GM23338 (cell line): Measurements from ENCODE around the gene NOS2. TPM values are rescaled to one million over a fixed set of nuclear protein-coding genes. Genes with fewer than 3 reads are reported as not detected.

Experiments used
- ATAC-seq: fragments of 200-7000 bp; cut with Tn5 transposase; 3 replicates; pipeline ENCODE4 v1.9.1; 2020
- DNase-seq: peaks from one replicate; pipeline ENCODE4 v3.0.0-alpha.2; 2015; ENCODE audit warnings: low spot score
- H2AFZ ChIP-seq: fragments of 200-600 bp; sonication (generic); 2 replicates; pipeline ENCODE4 v1.8.0; 2016; ENCODE audit warnings: antibody characterized with exemption, mild to moderate bottlenecking, moderate library complexity
- H3F3A ChIP-seq: fragments of 200-600 bp; sonication (generic); replicated peaks from 2 replicates; pipeline ENCODE4 v1.8.0; 2017; ENCODE audit warnings: antibody characterized with exemption, mixed run types, low read depth
- H3K27ac ChIP-seq: fragments of 200-600 bp; sonication (generic); 2 replicates; pipeline ENCODE4 v1.6.1; 2016; ENCODE audit warnings: low read depth
- H3K27me3 ChIP-seq: fragments of 200-600 bp; sonication (generic); 2 replicates; pipeline ENCODE4 v1.8.0; 2016; ENCODE audit warnings: mild to moderate bottlenecking, mixed run types, moderate library complexity; ENCODE audit not compliant: insufficient read depth
- H3K36me3 ChIP-seq: fragments of 200-600 bp; sonication (generic); 2 replicates; pipeline ENCODE4 v1.8.0; 2016; ENCODE audit warnings: mild to moderate bottlenecking; ENCODE audit not compliant: insufficient read depth
- H3K4me1 ChIP-seq: fragments of 200-600 bp; sonication (generic); 2 replicates; pipeline ENCODE4 v1.8.0; 2016; ENCODE audit warnings: mild to moderate bottlenecking, moderate library complexity; ENCODE audit not compliant: insufficient read depth
- H3K4me2 ChIP-seq: fragments of 200-600 bp; sonication (generic); 2 replicates; pipeline ENCODE4 v1.7.1; 2017; ENCODE audit warnings: mixed run types
- H3K4me3 ChIP-seq: fragments of 200-600 bp; sonication (generic); 2 replicates; pipeline ENCODE4 v1.6.1; 2016; ENCODE audit warnings: mixed run types
- H3K79me2 ChIP-seq: fragments of 200-600 bp; sonication (generic); replicated peaks from 2 replicates; pipeline ENCODE4 v1.8.0; 2017; ENCODE audit warnings: mild to moderate bottlenecking; ENCODE audit not compliant: insufficient read depth
- H3K9me2 ChIP-seq: fragments of 200-600 bp; sonication (generic); 2 replicates; pipeline ENCODE4 v1.8.0; 2017; ENCODE audit not compliant: insufficient read depth
- H4K20me1 ChIP-seq: fragments of 200-600 bp; sonication (generic); replicated peaks from 2 replicates; pipeline ENCODE4 v1.8.0; 2017; ENCODE audit warnings: mild to moderate bottlenecking; ENCODE audit not compliant: insufficient read depth
- H3K27ac Mint-ChIP-seq: 2 replicates; pipeline ENCODE4 v1.8.0; 2020; ENCODE audit warnings: inconsistent platforms, mild to moderate bottlenecking, moderate library complexity, mixed read lengths
- H3K27me3 Mint-ChIP-seq: 3 replicates; pipeline ENCODE4 v1.8.0; 2022; ENCODE audit warnings: low read depth, mild to moderate bottlenecking, moderate library complexity, mixed read lengths, inconsistent platforms; ENCODE audit not compliant: insufficient read depth, poor library complexity
- H3K36me3 Mint-ChIP-seq: 3 replicates; pipeline ENCODE4 v1.8.0; 2021; ENCODE audit warnings: low read depth, mild to moderate bottlenecking, inconsistent platforms, moderate library complexity, mixed read lengths
- H3K4me1 Mint-ChIP-seq: 3 replicates; pipeline ENCODE4 v1.8.0; 2020; ENCODE audit warnings: mild to moderate bottlenecking, inconsistent platforms, mixed read lengths
- H3K4me3 Mint-ChIP-seq: 3 replicates; pipeline ENCODE4 v1.8.0; 2021; ENCODE audit warnings: moderate library complexity, mild to moderate bottlenecking, inconsistent platforms, mixed read lengths
- H3K9me3 Mint-ChIP-seq: 3 replicates; pipeline ENCODE4 v1.8.0; 2020; ENCODE audit warnings: moderate library complexity, mild to moderate bottlenecking, inconsistent platforms, mixed read lengths
- EZH2phosphoT487 ChIP-seq: fragments of 200-600 bp; sonication (generic); IDR thresholded peaks from one replicate; pipeline ENCODE4 v1.8.1; 2018; ENCODE audit warnings: antibody characterized with exemption; ENCODE audit not compliant: unreplicated experiment
- NANOG ChIP-seq: IDR thresholded peaks from 2 replicates; pipeline ENCODE4 v1.6.1; 2016; ENCODE audit warnings: antibody characterized with exemption, borderline replicate concordance
- POLR2AphosphoS5 ChIP-seq: IDR thresholded peaks from 2 replicates; pipeline ENCODE4 v1.6.1; 2016; ENCODE audit warnings: antibody characterized with exemption, low read depth
- STAT1 ChIP-seq: IDR thresholded peaks from one replicate; pipeline ENCODE4 v1.6.1; 2016; ENCODE audit warnings: antibody characterized with exemption; ENCODE audit not compliant: unreplicated experiment
- ZNF331 ChIP-seq: fragments of 250-450 bp; sonication (Bioruptor Pico); IDR thresholded peaks from 2 replicates; pipeline ENCODE4 v1.5.0; 2020; ENCODE audit warnings: low read depth, mild to moderate bottlenecking, moderate library complexity
- polyA plus RNA-seq: library from polyadenylated mRNA; unstranded; fragments of >200 nt; fragmentation: Nextera tagmentation; extraction: Ambion mirVana; gene quantifications from 2 replicates; pipeline ENCODE4 v1.2.1, GENCODE V29; 2016
- total RNA-seq: library from RNA; depleted of rRNA; stranded (reverse); fragments of >200 nt; shearing (Covaris generic); gene quantifications from 2 replicates; pipeline ENCODE4 v1.2.3, GENCODE V29; 2014
- TF ChIP-seq, protein P1 (sequence below): IDR thresholded peaks from one replicate; pipeline ENCODE4 v1.6.1; 2018; ENCODE audit warnings: antibody characterized with exemption; ENCODE audit not compliant: unreplicated experiment
- TF ChIP-seq, protein P2 (sequence below): IDR thresholded peaks from 2 replicates; pipeline ENCODE4 v1.6.1; 2016; ENCODE audit warnings: antibody characterized with exemption
- TF ChIP-seq, protein P3 (sequence below): fragments of 250-450 bp; sonication (Bioruptor Pico); IDR thresholded peaks from 2 replicates; pipeline ENCODE4 v1.5.0; 2020; ENCODE audit warnings: mild to moderate bottlenecking, moderate library complexity

The NOS2 gene
- total and polyA plus RNA-seq, 2 experiments from 2014 or later: 0.44 to 2.7 TPM

DNA sequence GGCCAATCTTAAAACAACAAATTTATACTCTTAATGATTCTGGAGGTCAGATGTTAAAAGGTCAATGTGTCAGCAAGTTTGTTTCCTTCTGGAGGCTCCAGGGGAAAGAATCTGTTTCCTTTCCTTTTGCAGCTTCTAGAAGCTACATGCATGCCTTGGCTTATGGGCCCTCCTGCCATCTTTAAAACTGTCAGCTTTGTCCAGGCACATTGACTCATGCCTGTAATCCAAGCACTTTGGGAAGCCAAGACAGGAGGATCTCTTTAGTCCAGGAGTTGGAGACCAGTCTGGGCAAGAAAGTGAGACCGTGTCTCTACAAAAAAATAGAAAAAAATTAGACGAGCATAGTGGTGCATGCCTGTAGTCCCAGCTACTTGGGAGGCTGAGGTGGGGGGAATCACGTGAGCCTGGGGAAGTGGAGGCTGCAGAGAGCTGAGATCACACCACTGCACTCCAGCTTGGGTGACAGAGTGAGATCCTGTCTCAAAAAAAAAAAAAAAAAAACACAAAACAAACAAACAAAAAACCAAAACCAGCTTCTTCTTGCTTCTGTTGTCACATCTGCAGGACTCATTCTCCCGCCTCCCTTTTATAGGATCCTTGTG, 58.3 kb downstream of the NOS2 start:
- Histone ChIP-seq H3K36me3 (no peaks in the 10 kb centered on the region), H2AFZ (no peak overlapping the region), H3K27ac (no peak overlapping the region), H3K4me2 (no peak overlapping the region), H4K20me1 (no peaks in the 10 kb centered on the region), H3K4me3 (no peak overlapping the region), H3K9me2 (no peaks in the 10 kb centered on the region), H3F3A (no peaks in the 10 kb centered on the region), H3K4me1 (no peaks in the 10 kb centered on the region), H3K27me3 (no peaks in the 10 kb centered on the region), H3K79me2 (no peaks in the 10 kb centered on the region)
- no peak for DNase-seq
- H3K9me3 Mint-ChIP-seq: no peaks in the 10 kb centered on the region; the same call in 2 of the 3 replicates
- H3K27me3 Mint-ChIP-seq: peaks cover 9% of the 10 kb centered on the region
- H3K4me1 Mint-ChIP-seq: no peaks in the 10 kb centered on the region; the same call in 2 of the 3 replicates
- H3K27ac Mint-ChIP-seq: no peak overlapping the region
- ATAC-seq: no peak
- H3K36me3 Mint-ChIP-seq: no peaks in the 10 kb centered on the region
- no peak overlapping the region for H3K4me3 Mint-ChIP-seq
- TF ChIP-seq ZNF331 (CRISPR knock-in tag): no peak
- TF ChIP-seq STAT1: no peak
- TF ChIP-seq, protein P1, sequence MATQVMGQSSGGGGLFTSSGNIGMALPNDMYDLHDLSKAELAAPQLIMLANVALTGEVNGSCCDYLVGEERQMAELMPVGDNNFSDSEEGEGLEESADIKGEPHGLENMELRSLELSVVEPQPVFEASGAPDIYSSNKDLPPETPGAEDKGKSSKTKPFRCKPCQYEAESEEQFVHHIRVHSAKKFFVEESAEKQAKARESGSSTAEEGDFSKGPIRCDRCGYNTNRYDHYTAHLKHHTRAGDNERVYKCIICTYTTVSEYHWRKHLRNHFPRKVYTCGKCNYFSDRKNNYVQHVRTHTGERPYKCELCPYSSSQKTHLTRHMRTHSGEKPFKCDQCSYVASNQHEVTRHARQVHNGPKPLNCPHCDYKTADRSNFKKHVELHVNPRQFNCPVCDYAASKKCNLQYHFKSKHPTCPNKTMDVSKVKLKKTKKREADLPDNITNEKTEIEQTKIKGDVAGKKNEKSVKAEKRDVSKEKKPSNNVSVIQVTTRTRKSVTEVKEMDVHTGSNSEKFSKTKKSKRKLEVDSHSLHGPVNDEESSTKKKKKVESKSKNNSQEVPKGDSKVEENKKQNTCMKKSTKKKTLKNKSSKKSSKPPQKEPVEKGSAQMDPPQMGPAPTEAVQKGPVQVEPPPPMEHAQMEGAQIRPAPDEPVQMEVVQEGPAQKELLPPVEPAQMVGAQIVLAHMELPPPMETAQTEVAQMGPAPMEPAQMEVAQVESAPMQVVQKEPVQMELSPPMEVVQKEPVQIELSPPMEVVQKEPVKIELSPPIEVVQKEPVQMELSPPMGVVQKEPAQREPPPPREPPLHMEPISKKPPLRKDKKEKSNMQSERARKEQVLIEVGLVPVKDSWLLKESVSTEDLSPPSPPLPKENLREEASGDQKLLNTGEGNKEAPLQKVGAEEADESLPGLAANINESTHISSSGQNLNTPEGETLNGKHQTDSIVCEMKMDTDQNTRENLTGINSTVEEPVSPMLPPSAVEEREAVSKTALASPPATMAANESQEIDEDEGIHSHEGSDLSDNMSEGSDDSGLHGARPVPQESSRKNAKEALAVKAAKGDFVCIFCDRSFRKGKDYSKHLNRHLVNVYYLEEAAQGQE: no peak
- TF ChIP-seq, protein P2, sequence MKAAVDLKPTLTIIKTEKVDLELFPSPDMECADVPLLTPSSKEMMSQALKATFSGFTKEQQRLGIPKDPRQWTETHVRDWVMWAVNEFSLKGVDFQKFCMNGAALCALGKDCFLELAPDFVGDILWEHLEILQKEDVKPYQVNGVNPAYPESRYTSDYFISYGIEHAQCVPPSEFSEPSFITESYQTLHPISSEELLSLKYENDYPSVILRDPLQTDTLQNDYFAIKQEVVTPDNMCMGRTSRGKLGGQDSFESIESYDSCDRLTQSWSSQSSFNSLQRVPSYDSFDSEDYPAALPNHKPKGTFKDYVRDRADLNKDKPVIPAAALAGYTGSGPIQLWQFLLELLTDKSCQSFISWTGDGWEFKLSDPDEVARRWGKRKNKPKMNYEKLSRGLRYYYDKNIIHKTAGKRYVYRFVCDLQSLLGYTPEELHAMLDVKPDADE: no peak
- TF ChIP-seq POLR2AphosphoS5: no peak
- no peak for TF ChIP-seq EZH2phosphoT487
- no peak for TF ChIP-seq NANOG
- TF ChIP-seq, protein P3, sequence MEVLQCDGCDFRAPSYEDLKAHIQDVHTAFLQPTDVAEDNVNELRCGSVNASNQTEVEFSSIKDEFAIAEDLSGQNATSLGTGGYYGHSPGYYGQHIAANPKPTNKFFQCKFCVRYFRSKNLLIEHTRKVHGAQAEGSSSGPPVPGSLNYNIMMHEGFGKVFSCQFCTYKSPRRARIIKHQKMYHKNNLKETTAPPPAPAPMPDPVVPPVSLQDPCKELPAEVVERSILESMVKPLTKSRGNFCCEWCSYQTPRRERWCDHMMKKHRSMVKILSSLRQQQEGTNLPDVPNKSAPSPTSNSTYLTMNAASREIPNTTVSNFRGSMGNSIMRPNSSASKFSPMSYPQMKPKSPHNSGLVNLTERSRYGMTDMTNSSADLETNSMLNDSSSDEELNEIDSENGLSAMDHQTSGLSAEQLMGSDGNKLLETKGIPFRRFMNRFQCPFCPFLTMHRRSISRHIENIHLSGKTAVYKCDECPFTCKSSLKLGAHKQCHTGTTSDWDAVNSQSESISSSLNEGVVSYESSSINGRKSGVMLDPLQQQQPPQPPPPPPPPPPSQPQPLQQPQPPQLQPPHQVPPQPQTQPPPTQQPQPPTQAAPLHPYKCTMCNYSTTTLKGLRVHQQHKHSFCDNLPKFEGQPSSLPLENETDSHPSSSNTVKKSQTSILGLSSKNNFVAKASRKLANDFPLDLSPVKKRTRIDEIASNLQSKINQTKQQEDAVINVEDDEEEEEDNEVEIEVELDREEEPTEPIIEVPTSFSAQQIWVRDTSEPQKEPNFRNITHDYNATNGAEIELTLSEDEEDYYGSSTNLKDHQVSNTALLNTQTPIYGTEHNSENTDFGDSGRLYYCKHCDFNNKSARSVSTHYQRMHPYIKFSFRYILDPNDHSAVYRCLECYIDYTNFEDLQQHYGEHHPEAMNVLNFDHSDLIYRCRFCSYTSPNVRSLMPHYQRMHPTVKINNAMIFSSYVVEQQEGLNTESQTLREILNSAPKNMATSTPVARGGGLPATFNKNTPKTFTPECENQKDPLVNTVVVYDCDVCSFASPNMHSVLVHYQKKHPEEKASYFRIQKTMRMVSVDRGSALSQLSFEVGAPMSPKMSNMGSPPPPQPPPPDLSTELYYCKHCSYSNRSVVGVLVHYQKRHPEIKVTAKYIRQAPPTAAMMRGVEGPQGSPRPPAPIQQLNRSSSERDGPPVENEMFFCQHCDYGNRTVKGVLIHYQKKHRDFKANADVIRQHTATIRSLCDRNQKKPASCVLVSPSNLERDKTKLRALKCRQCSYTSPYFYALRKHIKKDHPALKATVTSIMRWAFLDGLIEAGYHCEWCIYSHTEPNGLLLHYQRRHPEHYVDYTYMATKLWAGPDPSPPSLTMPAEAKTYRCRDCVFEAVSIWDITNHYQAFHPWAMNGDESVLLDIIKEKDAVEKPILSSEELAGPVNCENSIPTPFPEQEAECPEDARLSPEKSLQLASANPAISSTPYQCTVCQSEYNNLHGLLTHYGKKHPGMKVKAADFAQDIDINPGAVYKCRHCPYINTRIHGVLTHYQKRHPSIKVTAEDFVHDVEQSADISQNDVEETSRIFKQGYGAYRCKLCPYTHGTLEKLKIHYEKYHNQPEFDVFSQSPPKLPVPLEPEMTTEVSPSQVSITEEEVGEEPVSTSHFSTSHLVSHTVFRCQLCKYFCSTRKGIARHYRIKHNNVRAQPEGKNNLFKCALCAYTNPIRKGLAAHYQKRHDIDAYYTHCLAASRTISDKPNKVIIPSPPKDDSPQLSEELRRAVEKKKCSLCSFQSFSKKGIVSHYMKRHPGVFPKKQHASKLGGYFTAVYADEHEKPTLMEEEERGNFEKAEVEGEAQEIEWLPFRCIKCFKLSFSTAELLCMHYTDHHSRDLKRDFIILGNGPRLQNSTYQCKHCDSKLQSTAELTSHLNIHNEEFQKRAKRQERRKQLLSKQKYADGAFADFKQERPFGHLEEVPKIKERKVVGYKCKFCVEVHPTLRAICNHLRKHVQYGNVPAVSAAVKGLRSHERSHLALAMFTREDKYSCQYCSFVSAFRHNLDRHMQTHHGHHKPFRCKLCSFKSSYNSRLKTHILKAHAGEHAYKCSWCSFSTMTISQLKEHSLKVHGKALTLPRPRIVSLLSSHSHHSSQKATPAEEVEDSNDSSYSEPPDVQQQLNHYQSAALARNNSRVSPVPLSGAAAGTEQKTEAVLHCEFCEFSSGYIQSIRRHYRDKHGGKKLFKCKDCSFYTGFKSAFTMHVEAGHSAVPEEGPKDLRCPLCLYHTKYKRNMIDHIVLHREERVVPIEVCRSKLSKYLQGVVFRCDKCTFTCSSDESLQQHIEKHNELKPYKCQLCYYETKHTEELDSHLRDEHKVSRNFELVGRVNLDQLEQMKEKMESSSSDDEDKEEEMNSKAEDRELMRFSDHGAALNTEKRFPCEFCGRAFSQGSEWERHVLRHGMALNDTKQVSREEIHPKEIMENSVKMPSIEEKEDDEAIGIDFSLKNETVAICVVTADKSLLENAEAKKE: no peak
